ENCODE data around the gene ABCB9. TPM values are rescaled to one million over a fixed set of nuclear protein-coding genes. Genes with fewer than 3 reads are reported as not detected.

ABCB9 gene
- total RNA-seq, 1 donor from 2014 or later, result 2.9 TPM

DNA sequence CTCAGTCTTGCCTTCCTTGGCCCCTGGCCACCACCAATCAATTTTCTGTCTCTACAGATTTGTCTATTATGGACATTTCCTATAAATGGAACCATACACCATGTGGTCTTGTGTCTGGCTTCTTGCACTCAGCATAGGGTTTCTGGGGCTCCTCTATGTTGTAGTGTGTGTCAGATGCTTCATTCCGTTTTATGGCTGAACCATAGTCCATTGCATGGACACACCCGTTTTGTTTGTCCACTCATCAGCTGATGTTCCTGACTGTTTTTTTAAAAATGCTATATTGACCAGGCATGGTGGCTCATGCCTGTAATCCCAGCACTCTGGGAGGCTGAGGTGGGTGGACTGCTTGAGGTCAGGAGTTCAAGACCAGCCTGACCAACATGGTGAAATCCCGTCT, 35.2 kb upstream of the ABCB9 start:
- peaks cover 69% of the 10 kb centered on the region for H3K36me3 ChIP-seq
- no peak for DNase-seq
- no peak overlapping the region for H3K4me3 ChIP-seq
- intact Hi-C loops (cut with DNase I), result no loop called here
- no peak overlapping the region for H3K27ac ChIP-seq
- no peaks in the 10 kb centered on the region for H3K4me1 ChIP-seq
- H3K27me3 ChIP-seq (ENCODE audit: low read depth), result no peaks in the 10 kb centered on the region
- no peak for ATAC-seq
- TF ChIP-seq, protein P1, sequence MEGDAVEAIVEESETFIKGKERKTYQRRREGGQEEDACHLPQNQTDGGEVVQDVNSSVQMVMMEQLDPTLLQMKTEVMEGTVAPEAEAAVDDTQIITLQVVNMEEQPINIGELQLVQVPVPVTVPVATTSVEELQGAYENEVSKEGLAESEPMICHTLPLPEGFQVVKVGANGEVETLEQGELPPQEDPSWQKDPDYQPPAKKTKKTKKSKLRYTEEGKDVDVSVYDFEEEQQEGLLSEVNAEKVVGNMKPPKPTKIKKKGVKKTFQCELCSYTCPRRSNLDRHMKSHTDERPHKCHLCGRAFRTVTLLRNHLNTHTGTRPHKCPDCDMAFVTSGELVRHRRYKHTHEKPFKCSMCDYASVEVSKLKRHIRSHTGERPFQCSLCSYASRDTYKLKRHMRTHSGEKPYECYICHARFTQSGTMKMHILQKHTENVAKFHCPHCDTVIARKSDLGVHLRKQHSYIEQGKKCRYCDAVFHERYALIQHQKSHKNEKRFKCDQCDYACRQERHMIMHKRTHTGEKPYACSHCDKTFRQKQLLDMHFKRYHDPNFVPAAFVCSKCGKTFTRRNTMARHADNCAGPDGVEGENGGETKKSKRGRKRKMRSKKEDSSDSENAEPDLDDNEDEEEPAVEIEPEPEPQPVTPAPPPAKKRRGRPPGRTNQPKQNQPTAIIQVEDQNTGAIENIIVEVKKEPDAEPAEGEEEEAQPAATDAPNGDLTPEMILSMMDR (IDR thresholded peaks at IDR 0.05), result no peak
- no peaks in the 10 kb centered on the region for H3K9me3 ChIP-seq

GRCh38 chr12:123000578-123000977, 34.3 kb upstream of the ABCB9 start:
- DNase-seq (no peak), ATAC-seq (no peak)
- Histone ChIP-seq H3K27ac (no peak overlapping the region), H3K4me1 (no peaks in the 10 kb centered on the region), H3K9me3 (no peaks in the 10 kb centered on the region), H3K4me3 (no peak overlapping the region), H3K27me3 (ENCODE audit: low read depth) (no peaks in the 10 kb centered on the region), H3K36me3 (peaks cover 72% of the 10 kb centered on the region)
- intact Hi-C loops (cut with DNase I), result no loop called here
- TF ChIP-seq, protein P1 (IDR thresholded peaks at IDR 0.05), result no peak

DNA sequence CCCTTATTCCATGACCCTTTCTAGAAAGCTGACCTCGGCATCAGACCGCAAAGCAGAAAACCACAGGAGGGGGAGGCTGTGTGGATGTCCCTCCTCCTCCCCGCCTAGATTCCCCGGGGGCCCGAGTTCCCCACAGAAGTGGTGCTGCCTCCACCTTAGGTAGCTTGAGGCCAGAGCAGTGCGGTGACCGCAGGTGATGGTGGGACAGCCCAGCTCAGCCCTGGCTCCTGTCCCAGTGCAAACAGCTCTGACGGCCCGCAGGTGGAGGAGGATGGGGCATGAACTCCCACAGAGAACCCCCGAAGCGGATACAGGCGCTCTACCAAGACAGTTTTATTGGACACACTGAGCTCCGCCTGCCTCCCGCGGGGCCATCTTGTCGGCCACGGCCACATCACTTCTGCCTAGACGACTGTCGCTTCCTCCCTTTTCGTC, 33.7 kb upstream of the ABCB9 start:
- H3K4me3 ChIP-seq, result no peak overlapping the region
- H3K4me1 ChIP-seq, result no peaks in the 10 kb centered on the region
- TF ChIP-seq, protein P1 (IDR thresholded peaks at IDR 0.05), result no peak
- intact Hi-C loops (cut with DNase I), result no loop called here
- H3K36me3 ChIP-seq, result peaks cover 70% of the 10 kb centered on the region
- H3K9me3 ChIP-seq, result no peaks in the 10 kb centered on the region
- no peak overlapping the region for H3K27ac ChIP-seq
- no peak for DNase-seq
- no peak for ATAC-seq
- H3K27me3 ChIP-seq (ENCODE audit: low read depth), result no peaks in the 10 kb centered on the region

DNA sequence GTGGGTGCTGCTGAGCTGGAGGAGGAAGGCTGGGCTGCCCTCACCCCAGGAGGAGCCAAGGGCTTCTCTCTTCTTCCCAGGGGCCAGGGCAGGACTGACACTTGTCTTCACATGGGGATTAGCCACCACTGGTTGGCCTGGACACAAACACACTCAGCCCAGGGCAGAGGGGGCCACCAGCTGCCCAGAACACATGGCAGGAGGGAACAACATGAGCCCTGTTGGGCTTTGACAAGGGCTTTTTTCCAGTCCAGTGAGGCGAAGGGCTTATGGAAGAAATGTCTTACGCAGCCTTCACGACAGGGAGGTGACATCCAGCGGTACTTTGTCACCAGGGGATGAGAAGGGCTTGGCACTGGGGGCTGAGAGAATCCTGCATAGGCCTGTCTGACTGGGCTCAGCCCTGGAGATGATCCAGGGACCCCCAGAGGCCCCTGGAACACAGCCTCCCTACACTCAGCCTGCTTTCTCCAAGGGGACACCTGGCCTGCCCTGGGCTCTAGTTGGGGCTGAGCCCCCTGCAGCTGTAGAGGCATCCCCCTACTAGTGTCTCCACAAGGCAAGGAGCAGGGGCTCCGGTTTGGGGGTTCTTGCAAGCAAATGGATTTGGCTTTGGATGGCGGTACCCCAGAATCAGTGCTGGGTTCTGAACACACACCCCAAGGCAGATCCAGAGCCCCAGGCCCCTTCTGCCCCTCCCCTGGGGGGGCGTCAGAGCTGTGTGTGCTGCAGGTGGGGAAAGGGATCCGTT, 33.1 kb upstream of the ABCB9 start:
- H3K9me3 ChIP-seq, result no peaks in the 10 kb centered on the region
- no peak overlapping the region for H3K27ac ChIP-seq
- TF ChIP-seq, protein P1 (IDR thresholded peaks at IDR 0.05), result no peak
- no peaks in the 10 kb centered on the region for H3K4me1 ChIP-seq
- H3K27me3 ChIP-seq (ENCODE audit: low read depth), result no peaks in the 10 kb centered on the region
- intact Hi-C loops (cut with DNase I), result no loop called here
- peaks cover 70% of the 10 kb centered on the region for H3K36me3 ChIP-seq
- no peak for ATAC-seq
- H3K4me3 ChIP-seq, result no peak overlapping the region
- no peak for DNase-seq

DNA sequence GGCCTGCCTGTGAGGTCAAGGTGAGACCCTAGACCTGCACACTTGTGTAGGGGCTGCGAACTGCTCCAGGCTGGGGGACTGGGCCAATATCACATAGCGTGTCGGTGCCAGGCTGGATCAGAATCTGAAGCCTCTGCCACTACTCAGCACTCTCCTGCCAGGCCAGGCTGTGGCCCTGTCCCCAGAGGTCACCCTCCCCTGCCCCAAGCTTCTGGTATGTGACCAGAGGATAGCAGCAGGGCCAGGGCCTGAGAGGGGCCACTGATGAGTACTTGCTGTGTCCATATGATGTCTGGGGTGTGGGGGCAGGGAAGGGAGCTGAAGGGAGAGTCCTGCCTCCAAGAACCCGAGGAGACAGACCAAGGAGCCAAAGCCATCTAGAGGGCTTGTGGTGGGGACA, 32.1 kb upstream of the ABCB9 start:
- Histone ChIP-seq H3K27me3 (ENCODE audit: low read depth) (no peaks in the 10 kb centered on the region), H3K4me1 (no peaks in the 10 kb centered on the region), H3K27ac (no peak overlapping the region), H3K36me3 (peaks cover 63% of the 10 kb centered on the region), H3K9me3 (no peaks in the 10 kb centered on the region), H3K4me3 (no peak overlapping the region)
- intact Hi-C loops (cut with DNase I), result no loop called here
- TF ChIP-seq, protein P1 (IDR thresholded peaks at IDR 0.05), result no peak
- ATAC-seq, result no peak
- DNase-seq, result no peak

Data from lower lobe of right lung (tissue), 2 donors.